ENCODE measurements around the gene PPM1M.

DNA sequence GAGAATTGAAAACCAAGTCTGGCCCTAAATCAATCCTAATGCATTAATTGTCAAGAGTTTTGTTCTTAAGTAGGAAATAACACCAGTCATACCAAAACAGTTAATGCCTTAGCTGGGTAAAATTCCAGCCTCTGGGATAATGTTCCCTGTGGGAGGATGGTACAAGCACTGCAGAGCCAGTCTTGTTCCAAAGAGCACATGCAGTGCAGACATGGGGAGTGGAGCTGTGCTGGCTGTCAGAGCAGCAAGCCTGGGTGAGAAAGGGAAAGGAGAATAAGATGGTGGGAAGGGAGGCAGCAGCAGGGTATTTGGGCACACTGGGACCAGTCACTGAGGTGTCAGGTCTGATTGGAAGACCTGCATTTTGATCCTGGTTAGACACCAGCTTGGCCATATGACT is 35.5 kb upstream of the PPM1M start:
- TF ChIP-seq ZEB2 (tag by site-specific recombination; IDR thresholded peaks at IDR 0.05): no peak
- no peak for TF ChIP-seq ATF2 (tag by site-specific recombination; IDR thresholded peaks at IDR 0.05; ENCODE audit: low read depth)
- no peak for TF ChIP-seq ZBTB20 (tag by site-specific recombination; IDR thresholded peaks at IDR 0.05)
- TF ChIP-seq, protein P1, sequence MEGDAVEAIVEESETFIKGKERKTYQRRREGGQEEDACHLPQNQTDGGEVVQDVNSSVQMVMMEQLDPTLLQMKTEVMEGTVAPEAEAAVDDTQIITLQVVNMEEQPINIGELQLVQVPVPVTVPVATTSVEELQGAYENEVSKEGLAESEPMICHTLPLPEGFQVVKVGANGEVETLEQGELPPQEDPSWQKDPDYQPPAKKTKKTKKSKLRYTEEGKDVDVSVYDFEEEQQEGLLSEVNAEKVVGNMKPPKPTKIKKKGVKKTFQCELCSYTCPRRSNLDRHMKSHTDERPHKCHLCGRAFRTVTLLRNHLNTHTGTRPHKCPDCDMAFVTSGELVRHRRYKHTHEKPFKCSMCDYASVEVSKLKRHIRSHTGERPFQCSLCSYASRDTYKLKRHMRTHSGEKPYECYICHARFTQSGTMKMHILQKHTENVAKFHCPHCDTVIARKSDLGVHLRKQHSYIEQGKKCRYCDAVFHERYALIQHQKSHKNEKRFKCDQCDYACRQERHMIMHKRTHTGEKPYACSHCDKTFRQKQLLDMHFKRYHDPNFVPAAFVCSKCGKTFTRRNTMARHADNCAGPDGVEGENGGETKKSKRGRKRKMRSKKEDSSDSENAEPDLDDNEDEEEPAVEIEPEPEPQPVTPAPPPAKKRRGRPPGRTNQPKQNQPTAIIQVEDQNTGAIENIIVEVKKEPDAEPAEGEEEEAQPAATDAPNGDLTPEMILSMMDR (tag by site-specific recombination; IDR thresholded peaks at IDR 0.05): no peak
- TF ChIP-seq ZIC2 (tag by site-specific recombination; IDR thresholded peaks at IDR 0.05): no peak
- no peak for TF ChIP-seq ZNF530 (tag by site-specific recombination; IDR thresholded peaks at IDR 0.05; ENCODE audit: low read depth)
- TF ChIP-seq ZNF132 (tag by site-specific recombination; IDR thresholded peaks at IDR 0.05; ENCODE audit: borderline replicate concordance): no peak
- TF ChIP-seq KLF10 (tag by site-specific recombination; IDR thresholded peaks at IDR 0.05): no peak
- TF ChIP-seq HIC1 (tag by site-specific recombination; IDR thresholded peaks at IDR 0.05): no peak
- no peak for TF ChIP-seq ZNF48 (tag by site-specific recombination; IDR thresholded peaks at IDR 0.05)

Data from HEK293 (cell line).